Ishikawa (cell line): ENCODE measurements around the gene ARPC2.

Source experiments
- CEBPB ChIP-seq: IDR thresholded peaks from 2 replicates; pipeline ENCODE4 v1.6.1; 2012
- CREB1 ChIP-seq: IDR thresholded peaks from 2 replicates; pipeline ENCODE4 v1.6.1; 2012; ENCODE audit warnings: low read depth
- EGR1 ChIP-seq: IDR thresholded peaks from 2 replicates; pipeline ENCODE4 v1.6.1; 2012
- MAX ChIP-seq: IDR thresholded peaks from 2 replicates; pipeline ENCODE4 v1.6.1; 2012
- RAD21 ChIP-seq: IDR thresholded peaks from 2 replicates; pipeline ENCODE4 v1.6.1; 2012; ENCODE audit warnings: low read depth
- REST ChIP-seq: IDR thresholded peaks from 2 replicates; pipeline ENCODE4 v1.6.1; 2012; ENCODE audit warnings: low read depth, mild to moderate bottlenecking
- TCF12 ChIP-seq: IDR thresholded peaks from 2 replicates; pipeline ENCODE4 v1.6.1; 2012; ENCODE audit warnings: low read depth
- TEAD4 ChIP-seq: IDR thresholded peaks from 2 replicates; pipeline ENCODE4 v1.6.1; 2012
- USF1 ChIP-seq: IDR thresholded peaks from 2 replicates; pipeline ENCODE4 v1.6.1; 2012

- TF ChIP-seq TCF12 (no peak), MAX (no peak), CEBPB (no peak), EGR1 (no peak), REST (no peak), CREB1 (no peak), RAD21 (no peak), USF1 (no peak), TEAD4 (no peak)
These were observed 44.1 kb upstream of the ARPC2 start for GRCh38 chr2:218172845-218173244.
